H1 (cell line): ENCODE data around the gene UBL4A. TPM values are rescaled to one million over a fixed set of nuclear protein-coding genes. Genes with fewer than 3 reads are reported as not detected.

Experiments
- CTCF ChIA-PET: fragments of 300-600 bp; sonication (Branson Sonifier 250); formaldehyde crosslinking; loops from one replicate; lab custom pipeline; 2021; ENCODE audit not compliant: partially characterized antibody; lab: Charles Lee
- POLR2A ChIA-PET: fragments of 300-600 bp; sonication (Branson Sonifier 250); formaldehyde crosslinking; loops from one replicate; lab custom pipeline; 2021; ENCODE audit warnings: inconsistent platforms; ENCODE audit not compliant: partially characterized antibody; lab: Charles Lee
- DNase-seq, 2 experiments: peaks; one replicate each; pipeline versions ENCODE4 v3.0.0 to v3.0.0-alpha.2; 2010 to 2022; ENCODE audit warnings: low spot score in 2 of 2, low read depth in 1 of 2, mixed read lengths in 1 of 2
- FAIRE-seq: peaks from 2 replicates; lab custom pipeline; 2011; peaks lifted over from hg19 to GRCh38; lab: Jason Lieb, UNC
- H2AFZ ChIP-seq: 2 replicates; pipeline ENCODE4 v1.8.1; 2012; ENCODE audit warnings: low read length, inconsistent platforms
- H2AK5ac ChIP-seq: 2 replicates; pipeline ENCODE4 v1.6.1; 2013; ENCODE audit warnings: low read depth, low read length
- H2BK120ac ChIP-seq: replicated peaks from 2 replicates; pipeline ENCODE3; 2013; ENCODE audit warnings: low read depth, low read length, inconsistent platforms
- H2BK12ac ChIP-seq: 2 replicates; pipeline ENCODE4 v1.6.1; 2013; ENCODE audit warnings: low read depth, low read length
- H2BK15ac ChIP-seq: 2 replicates; pipeline ENCODE4 v1.6.1; 2013; ENCODE audit warnings: low read length
- H2BK20ac ChIP-seq: 2 replicates; pipeline ENCODE4 v1.6.1; 2013; ENCODE audit warnings: low read length
- H2BK5ac ChIP-seq: 2 replicates; pipeline ENCODE4 v1.6.1; 2013; ENCODE audit warnings: low read depth, low read length
- H3K14ac ChIP-seq: 2 replicates; pipeline ENCODE4 v1.6.1; 2013; ENCODE audit warnings: inconsistent platforms; ENCODE audit not compliant: insufficient read length
- H3K18ac ChIP-seq: 2 replicates; pipeline ENCODE4 v1.6.1; 2013; ENCODE audit warnings: low read length; ENCODE audit errors: extremely low read depth
- H3K23ac ChIP-seq: 2 replicates; pipeline ENCODE4 v1.6.1; 2013; ENCODE audit warnings: inconsistent platforms; ENCODE audit not compliant: insufficient read length
- H3K23me2 ChIP-seq: 2 replicates; pipeline ENCODE4 v1.6.1; 2013; ENCODE audit warnings: low read depth, low read length
- H3K27ac ChIP-seq: 2 replicates; pipeline ENCODE4 v1.6.1; 2011; ENCODE audit warnings: low read depth, low read length, inconsistent platforms
- H3K27me3 ChIP-seq, 4 experiments: replicated peaks in 1 of 4; 1 replicate in 1 of 4; 2 replicates in 3 of 4; pipeline versions ENCODE4 v1.6.1 to v1.8.1; 2011 to 2013; ENCODE audit warnings: low read length in 3 of 4, mild to moderate bottlenecking in 3 of 4, inconsistent platforms in 2 of 4, mixed read lengths in 2 of 4, moderate library complexity in 1 of 4; ENCODE audit not compliant: control insufficient read depth in 3 of 4, insufficient read depth in 3 of 4; ENCODE audit errors: extremely low read depth in 1 of 4
- H3K36me3 ChIP-seq, 4 experiments: 2 replicates each; pipeline versions ENCODE4 v1.6.1 to v1.8.1; 2011 to 2013; ENCODE audit warnings: mild to moderate bottlenecking in 4 of 4, low read length in 3 of 4, moderate library complexity in 2 of 4, control low read depth in 1 of 4, inconsistent platforms in 1 of 4; ENCODE audit not compliant: insufficient read depth in 4 of 4, control insufficient read depth in 2 of 4
- H3K4ac ChIP-seq: replicated peaks from 2 replicates; pipeline ENCODE3; 2013; ENCODE audit warnings: low read length, low read depth, mixed read lengths, inconsistent platforms; ENCODE audit not compliant: insufficient read length
- H3K4me1 ChIP-seq, 4 experiments: replicated peaks in 1 of 4; 1 replicate in 1 of 4; 2 replicates in 3 of 4; pipeline versions ENCODE4 v1.6.1 to v1.8.1; 2011 to 2013; ENCODE audit warnings: low read length in 3 of 4, inconsistent platforms in 2 of 4, mixed read lengths in 1 of 4; ENCODE audit not compliant: insufficient read depth in 4 of 4, control insufficient read depth in 3 of 4
- H3K4me2 ChIP-seq, 2 experiments: 2 replicates each; pipeline versions ENCODE4 v1.6.1 to v1.8.1; 2011 to 2013; ENCODE audit warnings: low read depth in 2 of 2, low read length in 2 of 2, control low read depth in 1 of 2, inconsistent platforms in 1 of 2, mild to moderate bottlenecking in 1 of 2; ENCODE audit not compliant: insufficient read depth in 1 of 2
- H3K4me3 ChIP-seq, 4 experiments: fragments of 200-600, 300-600 bp in 1 of 4; sonication (generic), shearing (Covaris generic), sonication (Bioruptor Twin) in 1 of 4; 2 replicates each; pipeline versions ENCODE4 v1.5.1 to v1.8.1; 2011 to 2016; ENCODE audit warnings: low read length in 4 of 4, low read depth in 3 of 4, control low read depth in 2 of 4, inconsistent platforms in 2 of 4, mild to moderate bottlenecking in 2 of 4, mixed read lengths in 1 of 4, moderate library complexity in 1 of 4; ENCODE audit not compliant: insufficient read depth in 2 of 4; ENCODE audit errors: extremely low read depth in 1 of 4
- H3K56ac ChIP-seq: replicated peaks from 2 replicates; pipeline ENCODE3; 2013; ENCODE audit warnings: low read depth, mild to moderate bottlenecking, mixed read lengths, low read length, inconsistent platforms; ENCODE audit not compliant: insufficient read length
- H3K79me1 ChIP-seq: 2 replicates; pipeline ENCODE4 v1.6.1; 2013; ENCODE audit warnings: low read depth, low read length, control low read depth
- H3K79me2 ChIP-seq, 2 experiments: 2 replicates each; pipeline versions ENCODE4 v1.6.1 to v1.8.1; 2012 to 2013; ENCODE audit warnings: low read length in 2 of 2, mild to moderate bottlenecking in 2 of 2, inconsistent platforms in 1 of 2; ENCODE audit not compliant: insufficient read depth in 2 of 2, control insufficient read depth in 1 of 2
- H3K9ac ChIP-seq, 4 experiments: replicated peaks in 1 of 4; 1 replicate in 1 of 4; 2 replicates in 3 of 4; pipeline versions ENCODE4 v1.6.1 to v1.8.1; 2011 to 2013; ENCODE audit warnings: low read depth in 3 of 4, low read length in 3 of 4, control low read depth in 2 of 4, mild to moderate bottlenecking in 2 of 4, moderate library complexity in 2 of 4, inconsistent platforms in 1 of 4; ENCODE audit errors: extremely low read depth in 1 of 4
- H3K9me3 ChIP-seq, 2 experiments: 2 replicates each; pipeline versions ENCODE4 v1.6.1 to v1.8.1; 2012 to 2013; ENCODE audit warnings: mild to moderate bottlenecking in 2 of 2, moderate library complexity in 2 of 2, control low read depth in 1 of 2, inconsistent platforms in 1 of 2, low read depth in 1 of 2, low read length in 1 of 2, mixed read lengths in 1 of 2; ENCODE audit not compliant: insufficient read depth in 2 of 2
- H4K20me1 ChIP-seq, 2 experiments: replicated peaks in 1 of 2; 2 replicates each; pipeline versions ENCODE3 to v1.8.1; 2011 to 2013; ENCODE audit warnings: inconsistent platforms in 2 of 2, low read length in 2 of 2, mild to moderate bottlenecking in 1 of 2; ENCODE audit not compliant: insufficient read depth in 2 of 2, control insufficient read depth in 1 of 2
- H4K5ac ChIP-seq: 2 replicates; pipeline ENCODE4 v1.6.1; 2013; ENCODE audit warnings: low read length, low read depth, mixed read lengths, inconsistent platforms; ENCODE audit not compliant: insufficient read length
- H4K8ac ChIP-seq: 2 replicates; pipeline ENCODE4 v1.8.0; 2013; ENCODE audit warnings: mild to moderate bottlenecking, moderate library complexity, low read length, inconsistent platforms; ENCODE audit not compliant: insufficient read depth; ENCODE audit errors: extremely low read depth
- H4K91ac ChIP-seq: replicated peaks from 2 replicates; pipeline ENCODE3; 2013; ENCODE audit warnings: low read length, mixed read lengths, inconsistent platforms; ENCODE audit not compliant: insufficient read length
- CHD1 ChIP-seq: IDR thresholded peaks from 2 replicates; pipeline ENCODE4 v1.6.1; 2012; ENCODE audit warnings: low read depth, low read length, improper control_type of control experiment
- CHD2 ChIP-seq: IDR thresholded peaks from 2 replicates; pipeline ENCODE4 v1.6.1; 2012; ENCODE audit warnings: low read length, improper control_type of control experiment
- NRF1 ChIP-seq: IDR thresholded peaks from 2 replicates; pipeline ENCODE4 v1.6.1; 2011; ENCODE audit warnings: mild to moderate bottlenecking, low read depth, low read length, improper control_type of control experiment
- RFX5 ChIP-seq: IDR thresholded peaks from 2 replicates; pipeline ENCODE4 v1.6.1; 2011; ENCODE audit warnings: low read depth, low read length, improper control_type of control experiment, borderline replicate concordance
- RXRA ChIP-seq: IDR thresholded peaks from 2 replicates; pipeline ENCODE4 v1.6.1; 2011; ENCODE audit warnings: low read depth, mild to moderate bottlenecking, low read length, moderate library complexity; ENCODE audit not compliant: insufficient read depth
- SUZ12 ChIP-seq: fragments of 200-600 bp; sonication (generic); IDR thresholded peaks from 2 replicates; pipeline ENCODE4 v1.6.1; 2012; ENCODE audit warnings: mild to moderate bottlenecking, inconsistent platforms, low read length, moderate library complexity, mixed read lengths
- TAF1 ChIP-seq: IDR thresholded peaks from 2 replicates; pipeline ENCODE4 v1.6.1; 2011; ENCODE audit warnings: mild to moderate bottlenecking, low read depth, low read length
- YY1 ChIP-seq: IDR thresholded peaks from 2 replicates; pipeline ENCODE4 v1.6.1; 2011; ENCODE audit warnings: low read depth, mild to moderate bottlenecking, low read length
- WGBS, 2 experiments: shearing (Covaris generic) in 1 of 2; methylation state at CpG; one replicate each; pipeline versions ENCODE4 v1.1.6 to v1.1.7; 2013 to 2015; ENCODE audit warnings: low lambda C conversion rate in 2 of 2, mixed read lengths in 2 of 2, inconsistent platforms in 1 of 2, low coverage in 1 of 2, missing lambda C conversion rate in 1 of 2; ENCODE audit not compliant: insufficient replicate concordance in 2 of 2, insufficient coverage in 1 of 2, insufficient read length in 1 of 2; ENCODE audit errors: extremely low coverage in 1 of 2, missing lambda C conversion rate in 1 of 2; 5-methylcytosine and 5-hydroxymethylcytosine counted together
- polyA plus RNA-seq, 7 experiments: library from polyadenylated mRNA; depleted of rRNA in 3 of 7; stranded (reverse) in 5 of 7; unstranded in 2 of 7; fragments of >200 nt in 5 of 7; fragments of 200-250 nt in 2 of 7; gene quantifications; 1 replicate in 5 of 7; 2 replicates in 1 of 7; 4 replicates in 1 of 7; pipeline versions ENCODE4 v1.2.1 to v1.2.3, GENCODE V29; 2011 to 2013; ENCODE audit warnings: missing spikeins in 2 of 7, mixed read lengths in 2 of 7
- total RNA-seq: library from RNA; stranded (reverse); fragmentation: NEBNext Ultra II Directional; extraction: Animal tissue kit (Norgen Biotek cat#: 25700); gene quantifications from 2 replicates; pipeline ENCODE4 v1.2.1, GENCODE V29; 2021
- TF ChIP-seq, protein P1 (sequence below), 3 experiments: IDR thresholded peaks; 1 replicate in 2 of 3; 2 replicates in 1 of 3; pipeline versions ENCODE4 v1.5.1 to v1.6.1; 2011; ENCODE audit warnings: low read length in 3 of 3, mild to moderate bottlenecking in 3 of 3, inconsistent platforms in 2 of 3, low read depth in 1 of 3, moderate library complexity in 1 of 3; ENCODE audit not compliant: insufficient read depth in 1 of 3; ENCODE audit errors: control extremely low read depth in 1 of 3

The UBL4A gene
- total and polyA plus RNA-seq, 2 of the 8 experiments (the other 6 are each of a cell fraction or from before 2014, with no cell fraction given), result 23.1 to 31.7 TPM

DNA sequence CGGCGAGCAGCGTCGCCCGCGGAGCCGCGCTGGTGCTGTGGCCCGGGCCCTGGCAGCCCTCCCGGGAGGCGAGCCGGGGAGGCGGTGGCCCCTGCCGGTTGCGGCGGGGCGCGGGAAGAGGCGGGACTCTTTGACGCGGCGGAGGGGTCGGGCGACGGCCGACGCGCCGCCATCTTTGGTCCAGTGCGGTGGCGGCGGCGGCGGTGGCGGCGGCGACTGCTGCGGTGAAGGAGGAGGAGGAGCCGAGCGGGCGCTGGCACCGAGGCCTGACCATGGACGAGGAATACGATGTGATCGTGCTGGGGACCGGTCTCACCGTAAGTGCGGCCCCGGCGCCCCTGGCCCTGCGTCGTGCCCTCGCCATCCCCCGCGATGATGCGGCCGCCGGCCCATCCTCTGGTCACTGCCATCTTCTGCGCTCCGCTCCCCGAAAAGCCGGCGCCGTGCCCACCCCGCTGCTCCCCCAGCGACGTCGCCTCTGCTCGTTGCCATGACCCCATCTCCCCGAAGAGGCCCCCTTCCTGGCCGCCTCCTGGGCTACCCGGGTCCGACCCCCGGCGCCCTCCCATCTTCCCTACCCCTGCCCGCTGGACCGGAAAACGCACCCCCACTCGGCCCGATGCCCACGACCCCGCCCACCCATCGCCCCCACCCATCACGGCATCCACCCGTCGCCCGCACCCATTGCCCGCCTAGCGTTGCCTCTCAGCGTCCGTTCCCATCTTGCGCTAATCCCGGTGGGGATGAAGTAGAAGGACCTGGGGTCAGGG, 49.2 kb downstream of the UBL4A start, which contains the start of gene GDI1:
Gene GDI1, plus strand, starts transcription at position 172 of the 770 bp plus-strand sequence. Its CDS starts 101 bp downstream, at position 273.
- Histone ChIP-seq H2BK120ac (no peak within 1 kb of the TSS), H2BK15ac (no peak within 1 kb of the TSS), H3K4me1 (peaks cover 0 to 6% (median 4%) of the 10 kb centered on the region in 4 experiments; a peak in 6 of 7 replicates), H3K9me3 (no peaks in the 10 kb centered on the region), H4K20me1 (peaks cover 0 to 13% of the 10 kb centered on the region in 2 experiments), H3K18ac (peak within 1 kb of the TSS; percentile 62; the same call in 1 of the 2 replicates), H2BK20ac (no peak within 1 kb of the TSS), H2AK5ac (no peak within 1 kb of the TSS), H4K91ac (no peak within 1 kb of the TSS), H4K5ac (peak within 1 kb of the TSS; percentile 76), H3K9ac (peak within 1 kb of the TSS; percentile 29 to 69 (median 59)), H2BK5ac (no peak within 1 kb of the TSS), H3K14ac (no peak within 1 kb of the TSS), H3K56ac (no peak within 1 kb of the TSS), H3K27me3 (no peaks in the 10 kb centered on the region), H3K79me1 (no peaks in the 10 kb centered on the region), H3K79me2 (peaks cover 0 to 17% of the 10 kb centered on the region in 2 experiments; a peak in 2 of 4 replicates), H4K8ac (peak within 1 kb of the TSS; percentile 51; the same call in 1 of the 2 replicates), H3K4me3 (peak within 1 kb of the TSS; percentile 56 to 86 (median 66)), H3K36me3 (peaks cover 0 to 32% (median 16%) of the 10 kb centered on the region in 4 experiments; a peak in 6 of 8 replicates), H3K4ac (no peak within 1 kb of the TSS), H2BK12ac (no peak within 1 kb of the TSS), H3K23me2 (peaks cover 2% of the 10 kb centered on the region; the same call in 1 of the 2 replicates), H2AFZ (no peak within 1 kb of the TSS), H3K27ac (peak within 1 kb of the TSS; percentile 67; the same call in 1 of the 2 replicates), H3K23ac (no peak within 1 kb of the TSS), H3K4me2 (peak within 1 kb of the TSS; percentile 68 to 89)
- POLR2A ChIA-PET, result interaction anchor here (1.0 to 2.6 kb wide), 2 partner anchors 12 to 90 kb away, joined by 3 to 9 read pairs; no protein-coding TSS in a partner anchor
- 3% methylated on average over 12 of the region's 93 CpGs; no CpG with 5 or more reads in 1 of the 2 experiments for WGBS, 2 experiments
- TF ChIP-seq NRF1 (no peak), CHD2 (0 out of 2 replicates have a peak, but pooled peaks have one; percentile 34), RXRA (no peak), TAF1 (peak; percentile 50; the same call in 1 of the 2 replicates), CHD1 (no peak), YY1 (peak; percentile 85), RFX5 (no peak), SUZ12 (no peak)
- TF ChIP-seq, protein P1, sequence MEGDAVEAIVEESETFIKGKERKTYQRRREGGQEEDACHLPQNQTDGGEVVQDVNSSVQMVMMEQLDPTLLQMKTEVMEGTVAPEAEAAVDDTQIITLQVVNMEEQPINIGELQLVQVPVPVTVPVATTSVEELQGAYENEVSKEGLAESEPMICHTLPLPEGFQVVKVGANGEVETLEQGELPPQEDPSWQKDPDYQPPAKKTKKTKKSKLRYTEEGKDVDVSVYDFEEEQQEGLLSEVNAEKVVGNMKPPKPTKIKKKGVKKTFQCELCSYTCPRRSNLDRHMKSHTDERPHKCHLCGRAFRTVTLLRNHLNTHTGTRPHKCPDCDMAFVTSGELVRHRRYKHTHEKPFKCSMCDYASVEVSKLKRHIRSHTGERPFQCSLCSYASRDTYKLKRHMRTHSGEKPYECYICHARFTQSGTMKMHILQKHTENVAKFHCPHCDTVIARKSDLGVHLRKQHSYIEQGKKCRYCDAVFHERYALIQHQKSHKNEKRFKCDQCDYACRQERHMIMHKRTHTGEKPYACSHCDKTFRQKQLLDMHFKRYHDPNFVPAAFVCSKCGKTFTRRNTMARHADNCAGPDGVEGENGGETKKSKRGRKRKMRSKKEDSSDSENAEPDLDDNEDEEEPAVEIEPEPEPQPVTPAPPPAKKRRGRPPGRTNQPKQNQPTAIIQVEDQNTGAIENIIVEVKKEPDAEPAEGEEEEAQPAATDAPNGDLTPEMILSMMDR (IDR thresholded peaks at IDR 0.05; ENCODE audit: control extremely low read depth in 1 of 3, insufficient read depth in 1 of 3, low read depth in 1 of 3, low read length in 3 of 3), result no peak
- peak in 1 of 2 experiments; percentile 56 for DNase-seq
- no peak for FAIRE-seq
- CTCF ChIA-PET, result no interaction called here
